WTC11 (cell line): Measurements from ENCODE around the gene NRXN3.

Experiments
- CREB1 ChIP-seq: sonication (generic); formaldehyde crosslinking; IDR thresholded peaks from 2 replicates; pipeline ENCODE4 v1.8.0; 2023; ENCODE audit warnings: mild to moderate bottlenecking, missing genetic modification reagents
- CTCF ChIP-seq: fragments of 200-600 bp; IDR thresholded peaks from 2 replicates; pipeline ENCODE4 v1.8.0; 2022; ENCODE audit warnings: antibody characterized with exemption
- E2F4 ChIP-seq: sonication (generic); formaldehyde crosslinking; IDR thresholded peaks from 2 replicates; pipeline ENCODE4 v1.8.1; 2022; ENCODE audit warnings: low read depth, mild to moderate bottlenecking, moderate library complexity, missing genetic modification reagents, borderline replicate concordance
- E2F5 ChIP-seq: sonication (generic); formaldehyde crosslinking; IDR thresholded peaks from 2 replicates; pipeline ENCODE4 v1.8.1; 2022; ENCODE audit warnings: mild to moderate bottlenecking, moderate library complexity, missing genetic modification reagents
- FOXK1 ChIP-seq: sonication (generic); formaldehyde crosslinking; IDR thresholded peaks from 2 replicates; pipeline ENCODE4 v1.8.0; 2022; ENCODE audit warnings: mild to moderate bottlenecking, moderate library complexity, missing genetic modification reagents
- MLX ChIP-seq: sonication (generic); formaldehyde crosslinking; IDR thresholded peaks from 2 replicates; pipeline ENCODE4 v1.8.1; 2023; ENCODE audit warnings: mild to moderate bottlenecking, missing genetic modification reagents, moderate library complexity
- SMAD4 ChIP-seq: sonication (generic); formaldehyde crosslinking; IDR thresholded peaks from 2 replicates; pipeline ENCODE4 v1.8.0; 2022; ENCODE audit warnings: mild to moderate bottlenecking, missing genetic modification reagents
- SP1 ChIP-seq: sonication (generic); formaldehyde crosslinking; conservative IDR thresholded peaks from 2 replicates; pipeline ENCODE4 v1.8.1; 2022; ENCODE audit warnings: missing genetic modification reagents
- ZNF121 ChIP-seq: sonication (generic); formaldehyde crosslinking; IDR thresholded peaks from 2 replicates; pipeline ENCODE4 v1.8.0; 2023; ENCODE audit warnings: missing genetic modification reagents
- ZNF232 ChIP-seq: sonication (generic); formaldehyde crosslinking; IDR thresholded peaks from 2 replicates; pipeline ENCODE4 v1.8.0; 2022; ENCODE audit warnings: mild to moderate bottlenecking, missing genetic modification reagents
- ZNF396 ChIP-seq: fragments of 250-450 bp; sonication (Bioruptor Pico); IDR thresholded peaks from 2 replicates; pipeline ENCODE4 v1.8.0; 2021; ENCODE audit warnings: mild to moderate bottlenecking, moderate library complexity, borderline replicate concordance
- ZNF423 ChIP-seq: fragments of 250-450 bp; sonication (Bioruptor Pico); IDR thresholded peaks from 2 replicates; pipeline ENCODE4 v2.1.2; 2022; ENCODE audit warnings: mild to moderate bottlenecking, moderate library complexity

- TF ChIP-seq CTCF (no peak), ZNF121 (no peak), FOXK1 (CRISPR knock-in tag) (no peak), E2F5 (CRISPR knock-in tag) (no peak), E2F4 (CRISPR knock-in tag) (no peak), SP1 (CRISPR knock-in tag) (no peak), ZNF232 (CRISPR knock-in tag) (no peak), SMAD4 (CRISPR knock-in tag) (no peak), ZNF396 (CRISPR knock-in tag) (no peak), CREB1 (CRISPR knock-in tag) (no peak), ZNF423 (no peak), MLX (CRISPR knock-in tag) (no peak)
Observed at GRCh38 chr14:78142998-78143397, 27.2 kb upstream of the NRXN3 start.
